Bronchial smooth muscle cell (primary cell): Measurements from ENCODE around the gene OR10H1. TPM values are rescaled to one million over a fixed set of nuclear protein-coding genes. Genes with fewer than 3 reads are reported as not detected.

Experiments used
- total RNA-seq: library from RNA; depleted of rRNA; stranded (reverse); fragments of >200 nt; gene quantifications from 2 replicates; pipeline ENCODE4 v1.2.1, GENCODE V29; 2014

OR10H1 gene, protein sequence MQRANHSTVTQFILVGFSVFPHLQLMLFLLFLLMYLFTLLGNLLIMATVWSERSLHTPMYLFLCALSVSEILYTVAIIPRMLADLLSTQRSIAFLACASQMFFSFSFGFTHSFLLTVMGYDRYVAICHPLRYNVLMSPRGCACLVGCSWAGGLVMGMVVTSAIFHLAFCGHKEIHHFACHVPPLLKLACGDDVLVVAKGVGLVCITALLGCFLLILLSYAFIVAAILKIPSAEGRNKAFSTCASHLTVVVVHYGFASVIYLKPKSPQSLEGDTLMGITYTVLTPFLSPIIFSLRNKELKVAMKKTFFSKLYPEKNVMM
- not detected in 2 replicates for total RNA-seq

DNA sequence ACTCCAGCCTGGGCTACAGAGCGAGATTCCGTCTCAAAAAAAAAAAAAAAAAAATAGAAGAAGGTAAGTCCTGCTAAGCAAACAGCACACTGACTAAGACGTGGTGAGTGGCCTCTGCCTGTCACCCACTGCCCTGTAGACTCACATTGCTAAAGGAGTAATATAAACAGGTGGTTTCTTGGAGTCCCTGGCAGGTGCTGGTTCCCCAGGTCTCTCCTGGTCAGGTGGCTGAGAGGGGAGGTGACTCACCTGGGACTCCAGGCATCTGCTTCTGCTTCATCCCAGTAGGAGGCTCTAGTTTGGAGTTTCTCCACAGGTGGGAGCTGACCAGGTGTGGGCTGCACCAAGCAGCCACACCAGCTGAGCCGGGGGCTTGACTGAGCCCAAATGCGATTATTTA, at the start of gene OR10H1:
TSS of gene OR10H1 (minus strand) at position 359 of the 400 bp plus-strand sequence. CDS start 7,627 bp downstream, outside the sequence.

DNA sequence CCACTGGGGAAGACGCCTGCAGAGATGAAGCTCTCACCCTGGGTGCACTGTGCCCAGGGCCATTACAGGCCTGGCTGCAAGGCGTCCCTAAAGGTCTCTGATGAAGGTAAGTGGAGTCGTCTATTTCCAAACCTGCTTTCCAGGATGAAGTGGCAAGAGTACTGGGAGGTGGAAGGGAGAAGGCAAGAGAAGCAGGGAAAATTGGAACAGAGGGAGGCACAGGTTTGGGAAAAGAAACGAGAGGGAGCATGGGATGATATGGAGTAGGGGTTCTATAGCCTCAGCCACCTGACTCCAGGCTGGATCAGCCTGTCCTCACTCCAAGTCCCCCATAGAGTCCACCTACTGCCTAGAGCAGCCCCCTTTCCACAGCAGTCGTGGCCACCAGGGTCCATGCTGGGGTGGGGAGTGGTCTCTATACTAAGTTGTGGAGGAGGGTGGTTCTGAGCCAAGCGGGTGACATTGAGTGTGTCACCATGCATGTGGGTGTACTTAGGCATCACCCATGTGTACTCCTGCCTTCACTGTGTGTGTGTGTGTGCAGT, 27.8 kb downstream of the OR10H1 start, which contains the start of gene OR10H5:
TSS of gene OR10H5 (plus strand) at position 51 of the 545 bp plus-strand sequence. CDS start 6,388 bp downstream, outside the sequence.

Other genes starting within 250 kb of the OR10H1 start
- gene CYP4F8, start 200.4 kb downstream of the OR10H1 start, total RNA-seq = under 0.01 TPM in 1 of 2 replicates, not detected in the other
- under 0.01 TPM in 1 of 2 replicates, not detected in the other for gene CYP4F3, start 174.8 kb downstream of the OR10H1 start, total RNA-seq
- not detected in 2 replicates for gene CYP4F12, start 142.6 kb downstream of the OR10H1 start, total RNA-seq
- gene OR10H2, start 87.6 kb downstream of the OR10H1 start, total RNA-seq = not detected in 2 replicates
- not detected in 2 replicates for gene OR10H3, start 77.7 kb downstream of the OR10H1 start, total RNA-seq
- gene OR10H5, start 28.0 kb downstream of the OR10H1 start, total RNA-seq = under 0.01 TPM in 1 of 2 replicates, not detected in the other
- not detected in 2 replicates for gene CYP4F2, start 82.4 kb upstream of the OR10H1 start, total RNA-seq
- gene CYP4F11, start 118.9 kb upstream of the OR10H1 start, total RNA-seq = under 0.01 TPM in 1 of 2 replicates, not detected in the other
- not detected in 2 replicates for gene OR10H4, start 133.3 kb upstream of the OR10H1 start, total RNA-seq